SK-N-SH (cell line): ENCODE data around the gene LDLR. TPM values are rescaled to one million over a fixed set of nuclear protein-coding genes. Genes with fewer than 3 reads are reported as not detected.

ENCODE experiments used
- CTCF ChIA-PET: fragments of 300-600, 350-600 bp; formaldehyde crosslinking; extraction: SDS; loops from one replicate; lab custom pipeline; 2021; lab: Yijun Ruan, JAX
- POLR2A ChIA-PET: fragments of 350-600 bp; sonication (Branson Sonifier 250); formaldehyde crosslinking; extraction: SDS; loops from one replicate; lab custom pipeline; 2020; ENCODE audit warnings: antibody characterized with exemption, inconsistent platforms; lab: Yijun Ruan, JAX
- DNase-seq: peaks from one replicate; pipeline ENCODE4 v3.0.0; 2012
- H2AFZ ChIP-seq: fragments of 200-600 bp; sonication (generic); 2 replicates; pipeline ENCODE4 v1.8.1; 2016; ENCODE audit warnings: antibody characterized with exemption, mild to moderate bottlenecking, low read depth
- H3F3A ChIP-seq: fragments of 200-600 bp; sonication (generic); replicated peaks from 2 replicates; pipeline ENCODE3; 2016; ENCODE audit warnings: antibody characterized with exemption, mild to moderate bottlenecking; ENCODE audit not compliant: insufficient read depth
- H3K27ac ChIP-seq, 2 experiments: fragments of 200-500 bp in 1 of 2; fragments of 200-600 bp in 1 of 2; sonication (Bioruptor generic) in 1 of 2; sonication (generic), shearing (Covaris generic) in 1 of 2; 2 replicates each; pipeline versions ENCODE4 v1.5.1 to v1.6.1; 2014 to 2016; ENCODE audit warnings: low read depth in 2 of 2, inconsistent platforms in 1 of 2, low read length in 1 of 2, mild to moderate bottlenecking in 1 of 2, mixed read lengths in 1 of 2
- H3K27me3 ChIP-seq: fragments of 200-600 bp; sonication (generic), shearing (Covaris generic); 2 replicates; pipeline ENCODE4 v1.6.1; 2016; ENCODE audit warnings: mixed run types; ENCODE audit not compliant: insufficient read depth
- H3K36me3 ChIP-seq, 2 experiments: fragments of 200-500 bp in 1 of 2; fragments of 200-600 bp in 1 of 2; sonication (Bioruptor generic) in 1 of 2; sonication (generic) in 1 of 2; replicated peaks in 1 of 2; 2 replicates each; pipeline versions ENCODE3 to v1.5.1; 2014 to 2016; ENCODE audit warnings: low read length in 1 of 2, mild to moderate bottlenecking in 1 of 2; ENCODE audit not compliant: insufficient read depth in 2 of 2, control insufficient read depth in 1 of 2
- H3K4me1 ChIP-seq, 2 experiments: fragments of 200-500 bp in 1 of 2; fragments of 200-600 bp in 1 of 2; sonication (Bioruptor generic) in 1 of 2; sonication (generic), shearing (Covaris generic) in 1 of 2; 2 replicates each; pipeline versions ENCODE4 v1.5.1 to v1.6.1; 2014 to 2016; ENCODE audit warnings: low read depth in 1 of 2, low read length in 1 of 2, mixed run types in 1 of 2; ENCODE audit not compliant: insufficient read depth in 2 of 2, control insufficient read depth in 1 of 2
- H3K4me2 ChIP-seq: fragments of 200-600 bp; sonication (generic), shearing (Covaris generic); 2 replicates; pipeline ENCODE4 v1.6.1; 2017; ENCODE audit warnings: mixed run types
- H3K4me3 ChIP-seq, 2 experiments: fragments of 200-500 bp in 1 of 2; fragments of 200-600 bp in 1 of 2; sonication (Bioruptor generic) in 1 of 2; sonication (generic), shearing (Covaris generic) in 1 of 2; 2 replicates each; pipeline versions ENCODE4 v1.5.1 to v1.8.1; 2014 to 2016; ENCODE audit warnings: low read depth in 2 of 2, inconsistent platforms in 1 of 2, low read length in 1 of 2, mild to moderate bottlenecking in 1 of 2, mixed read lengths in 1 of 2, moderate library complexity in 1 of 2
- H3K79me2 ChIP-seq: fragments of 200-600 bp; sonication (generic); 2 replicates; pipeline ENCODE4 v1.8.1; 2017; ENCODE audit warnings: mild to moderate bottlenecking; ENCODE audit not compliant: insufficient read depth
- H3K9ac ChIP-seq: fragments of 200-600 bp; sonication (generic); 2 replicates; pipeline ENCODE4 v1.6.1; 2017; ENCODE audit warnings: mixed run types
- H3K9me2 ChIP-seq: fragments of 200-600 bp; sonication (generic); 2 replicates; pipeline ENCODE4 v1.6.1; 2017; ENCODE audit warnings: mixed run types
- H3K9me3 ChIP-seq: fragments of 200-600 bp; sonication (generic); 2 replicates; pipeline ENCODE4 v1.6.1; 2017; ENCODE audit warnings: mixed run types, mild to moderate bottlenecking, moderate library complexity
- H4K20me1 ChIP-seq: fragments of 200-600 bp; sonication (generic); 2 replicates; pipeline ENCODE4 v1.6.1; 2017; ENCODE audit warnings: mild to moderate bottlenecking, mixed run types; ENCODE audit not compliant: insufficient read depth
- CHD2 ChIP-seq: fragments of 150-350 bp; IDR thresholded peaks from 2 replicates; pipeline ENCODE4 v1.6.1; 2018; ENCODE audit warnings: low read length; ENCODE audit not compliant: partially characterized antibody
- EP300 ChIP-seq, 2 experiments: IDR thresholded peaks; 2 replicates each; pipeline versions ENCODE4 v1.4.0 to v1.6.1; 2012; ENCODE audit warnings: borderline replicate concordance in 1 of 2, low read depth in 1 of 2, low read length in 1 of 2
- FOSL2 ChIP-seq: IDR thresholded peaks from 2 replicates; pipeline ENCODE4 v1.4.0; 2012; ENCODE audit warnings: low read depth, mild to moderate bottlenecking, moderate library complexity, borderline replicate concordance
- FOXJ3 ChIP-seq: sonication (generic); formaldehyde crosslinking; IDR thresholded peaks from 2 replicates; pipeline ENCODE4 v1.5.1; 2020; ENCODE audit warnings: mild to moderate bottlenecking, missing genetic modification reagents
- MAX ChIP-seq: IDR thresholded peaks from 2 replicates; pipeline ENCODE4 v1.4.0; 2012; ENCODE audit warnings: low read depth
- MEF2A ChIP-seq: IDR thresholded peaks from 2 replicates; pipeline ENCODE4 v1.4.0; 2012; ENCODE audit warnings: low read depth, borderline replicate concordance
- PBX3 ChIP-seq: IDR thresholded peaks from 2 replicates; pipeline ENCODE4; 2012
- POLR2AphosphoS5 ChIP-seq: IDR thresholded peaks from 2 replicates; pipeline ENCODE4 v1.6.1; 2012; ENCODE audit warnings: low read depth, low read length
- RAD21 ChIP-seq: IDR thresholded peaks from 2 replicates; pipeline ENCODE4 v1.6.1; 2012; ENCODE audit warnings: mild to moderate bottlenecking, low read length
- RCOR1 ChIP-seq: fragments of 150-350 bp; IDR thresholded peaks from 2 replicates; pipeline ENCODE4 v1.6.1; 2017; ENCODE audit warnings: antibody characterized with exemption, low read length
- USF1 ChIP-seq: IDR thresholded peaks from 2 replicates; pipeline ENCODE4 v1.4.0; 2012; ENCODE audit warnings: low read depth, borderline replicate concordance
- WGBS: methylation state at CpG from one replicate; pipeline ENCODE4 v1.1.6; 2017; ENCODE audit warnings: low lambda C conversion rate; 5-methylcytosine and 5-hydroxymethylcytosine counted together
- polyA plus RNA-seq, 3 experiments: library from polyadenylated mRNA; depleted of rRNA; stranded (reverse); fragments of >200 nt; gene quantifications; 2 replicates each; pipeline ENCODE4 v1.2.3, GENCODE V29; 2012
- TF ChIP-seq, protein P1 (sequence below): IDR thresholded peaks from 2 replicates; pipeline ENCODE4 v1.6.1; 2012; ENCODE audit warnings: mild to moderate bottlenecking, low read depth, low read length, moderate library complexity
- TF ChIP-seq, protein P2 (sequence below): fragments of 150-350 bp; IDR thresholded peaks from 2 replicates; pipeline ENCODE4 v1.6.1; 2016; ENCODE audit warnings: mild to moderate bottlenecking, low read depth, low read length
- TF ChIP-seq, protein P3 (sequence below): IDR thresholded peaks from 2 replicates; pipeline ENCODE4 v1.4.0; 2012; ENCODE audit warnings: low read depth, borderline replicate concordance

The LDLR gene
- polyA plus RNA-seq, 1 of the 3 experiments (the other 2 are of a cell fraction) = 25.1 TPM

DNA sequence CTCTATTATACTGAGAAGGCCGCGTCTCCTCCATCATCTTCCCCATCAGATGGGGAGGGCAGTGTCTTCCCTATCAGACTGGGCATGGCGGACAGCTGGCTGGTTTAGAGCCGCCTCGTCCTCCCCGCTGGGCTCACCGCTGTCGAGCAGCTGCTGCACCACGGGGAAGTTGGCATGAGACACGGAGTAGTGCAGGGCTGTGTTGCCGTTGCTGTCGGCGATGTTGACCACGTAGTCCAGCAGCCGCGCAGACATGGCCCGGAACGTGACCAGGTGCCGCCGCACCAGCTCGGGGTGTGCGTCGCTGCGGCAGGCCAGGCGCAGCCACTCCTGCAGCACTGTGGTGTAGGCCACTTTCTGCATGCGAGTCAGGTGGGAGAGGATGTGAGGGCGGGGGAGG lies 85.1 kb downstream of the LDLR start (continued):
- TF ChIP-seq, protein P1, sequence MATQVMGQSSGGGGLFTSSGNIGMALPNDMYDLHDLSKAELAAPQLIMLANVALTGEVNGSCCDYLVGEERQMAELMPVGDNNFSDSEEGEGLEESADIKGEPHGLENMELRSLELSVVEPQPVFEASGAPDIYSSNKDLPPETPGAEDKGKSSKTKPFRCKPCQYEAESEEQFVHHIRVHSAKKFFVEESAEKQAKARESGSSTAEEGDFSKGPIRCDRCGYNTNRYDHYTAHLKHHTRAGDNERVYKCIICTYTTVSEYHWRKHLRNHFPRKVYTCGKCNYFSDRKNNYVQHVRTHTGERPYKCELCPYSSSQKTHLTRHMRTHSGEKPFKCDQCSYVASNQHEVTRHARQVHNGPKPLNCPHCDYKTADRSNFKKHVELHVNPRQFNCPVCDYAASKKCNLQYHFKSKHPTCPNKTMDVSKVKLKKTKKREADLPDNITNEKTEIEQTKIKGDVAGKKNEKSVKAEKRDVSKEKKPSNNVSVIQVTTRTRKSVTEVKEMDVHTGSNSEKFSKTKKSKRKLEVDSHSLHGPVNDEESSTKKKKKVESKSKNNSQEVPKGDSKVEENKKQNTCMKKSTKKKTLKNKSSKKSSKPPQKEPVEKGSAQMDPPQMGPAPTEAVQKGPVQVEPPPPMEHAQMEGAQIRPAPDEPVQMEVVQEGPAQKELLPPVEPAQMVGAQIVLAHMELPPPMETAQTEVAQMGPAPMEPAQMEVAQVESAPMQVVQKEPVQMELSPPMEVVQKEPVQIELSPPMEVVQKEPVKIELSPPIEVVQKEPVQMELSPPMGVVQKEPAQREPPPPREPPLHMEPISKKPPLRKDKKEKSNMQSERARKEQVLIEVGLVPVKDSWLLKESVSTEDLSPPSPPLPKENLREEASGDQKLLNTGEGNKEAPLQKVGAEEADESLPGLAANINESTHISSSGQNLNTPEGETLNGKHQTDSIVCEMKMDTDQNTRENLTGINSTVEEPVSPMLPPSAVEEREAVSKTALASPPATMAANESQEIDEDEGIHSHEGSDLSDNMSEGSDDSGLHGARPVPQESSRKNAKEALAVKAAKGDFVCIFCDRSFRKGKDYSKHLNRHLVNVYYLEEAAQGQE = no peak
- TF ChIP-seq USF1 = no peak

DNA sequence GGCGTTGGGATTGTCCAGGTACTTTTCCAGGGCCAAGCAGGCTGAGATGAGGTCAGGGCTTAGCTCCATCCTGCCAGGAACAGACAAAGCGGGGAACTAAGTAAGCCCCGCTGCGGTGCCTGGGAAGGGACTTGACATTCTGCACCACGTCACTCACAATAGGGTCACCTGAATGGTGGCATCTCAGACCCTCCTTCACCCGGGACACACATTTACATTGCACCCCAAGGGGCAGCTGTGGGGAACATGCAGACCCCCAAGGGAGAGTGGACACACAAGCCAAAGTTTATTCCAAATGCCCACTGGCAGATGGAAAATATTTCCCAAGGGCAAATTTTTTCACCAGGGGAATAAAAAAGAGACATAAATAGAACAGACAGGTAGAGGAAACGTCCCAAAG lies 86.7 kb downstream of the LDLR start:
- Histone ChIP-seq H3K9me3 (no peaks in the 10 kb centered on the region), H3K9ac (no peak overlapping the region), H2AFZ (no peak overlapping the region), H3K27me3 (no peaks in the 10 kb centered on the region), H3K4me2 (no peak overlapping the region), H3K4me1 (no peaks in the 10 kb centered on the region), H4K20me1 (no peaks in the 10 kb centered on the region), H3K27ac (no peak overlapping the region), H3K36me3 (peaks cover 42 to 59% of the 10 kb centered on the region in 2 experiments), H3K9me2 (no peaks in the 10 kb centered on the region), H3K4me3 (no peak overlapping the region), H3K79me2 (peaks cover 19% of the 10 kb centered on the region; the same call in 1 of the 2 replicates), H3F3A (no peaks in the 10 kb centered on the region)
- no peak for DNase-seq
- POLR2A ChIA-PET = interaction anchor here (0.6 kb wide), 1 partner anchor 20 kb away, joined by 3 read pairs; the partner anchor contains the start of gene SPC24
- WGBS = 96% methylated on average over 7 of the region's 7 CpGs
- CTCF ChIA-PET = no interaction called here
- TF ChIP-seq FOSL2 = no peak
- no peak for TF ChIP-seq MAX
- TF ChIP-seq USF1 = no peak
- no peak for TF ChIP-seq CHD2
- TF ChIP-seq POLR2AphosphoS5 = no peak
- TF ChIP-seq, protein P2, sequence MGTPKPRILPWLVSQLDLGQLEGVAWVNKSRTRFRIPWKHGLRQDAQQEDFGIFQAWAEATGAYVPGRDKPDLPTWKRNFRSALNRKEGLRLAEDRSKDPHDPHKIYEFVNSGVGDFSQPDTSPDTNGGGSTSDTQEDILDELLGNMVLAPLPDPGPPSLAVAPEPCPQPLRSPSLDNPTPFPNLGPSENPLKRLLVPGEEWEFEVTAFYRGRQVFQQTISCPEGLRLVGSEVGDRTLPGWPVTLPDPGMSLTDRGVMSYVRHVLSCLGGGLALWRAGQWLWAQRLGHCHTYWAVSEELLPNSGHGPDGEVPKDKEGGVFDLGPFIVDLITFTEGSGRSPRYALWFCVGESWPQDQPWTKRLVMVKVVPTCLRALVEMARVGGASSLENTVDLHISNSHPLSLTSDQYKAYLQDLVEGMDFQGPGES = no peak
- TF ChIP-seq MEF2A = no peak
- TF ChIP-seq, protein P3, sequence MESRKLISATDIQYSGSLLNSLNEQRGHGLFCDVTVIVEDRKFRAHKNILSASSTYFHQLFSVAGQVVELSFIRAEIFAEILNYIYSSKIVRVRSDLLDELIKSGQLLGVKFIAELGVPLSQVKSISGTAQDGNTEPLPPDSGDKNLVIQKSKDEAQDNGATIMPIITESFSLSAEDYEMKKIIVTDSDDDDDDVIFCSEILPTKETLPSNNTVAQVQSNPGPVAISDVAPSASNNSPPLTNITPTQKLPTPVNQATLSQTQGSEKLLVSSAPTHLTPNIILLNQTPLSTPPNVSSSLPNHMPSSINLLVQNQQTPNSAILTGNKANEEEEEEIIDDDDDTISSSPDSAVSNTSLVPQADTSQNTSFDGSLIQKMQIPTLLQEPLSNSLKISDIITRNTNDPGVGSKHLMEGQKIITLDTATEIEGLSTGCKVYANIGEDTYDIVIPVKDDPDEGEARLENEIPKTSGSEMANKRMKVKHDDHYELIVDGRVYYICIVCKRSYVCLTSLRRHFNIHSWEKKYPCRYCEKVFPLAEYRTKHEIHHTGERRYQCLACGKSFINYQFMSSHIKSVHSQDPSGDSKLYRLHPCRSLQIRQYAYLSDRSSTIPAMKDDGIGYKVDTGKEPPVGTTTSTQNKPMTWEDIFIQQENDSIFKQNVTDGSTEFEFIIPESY = no peak
- no peak for TF ChIP-seq EP300 (IDR thresholded peaks at IDR 0.05; ENCODE audit: borderline replicate concordance in 1 of 2, low read depth in 1 of 2, low read length in 1 of 2)
- no peak for TF ChIP-seq FOXJ3 (CRISPR knock-in tag)
- TF ChIP-seq RAD21 = no peak
- no peak for TF ChIP-seq PBX3
- no peak for TF ChIP-seq RCOR1
